Measurements from ENCODE around the gene CRABP1. TPM values are rescaled to one million over a fixed set of nuclear protein-coding genes. Genes with fewer than 3 reads are reported as not detected.

The CRABP1 gene
- total RNA-seq, 1 donor from 2014 or later, result not detected

GRCh38 chr15:78393137-78393536 lies 53.0 kb downstream of the CRABP1 start:
- no peak overlapping the region for H3K4me3 ChIP-seq (ENCODE audit: low read depth, low read length)
- no peak for TF ChIP-seq CTCF (conservative IDR thresholded peaks at IDR 0.05; ENCODE audit: low read depth, low read length)
- no peak for DNase-seq (ENCODE audit: low read depth)

GRCh38 chr15:78394026-78394425 lies 53.9 kb downstream of the CRABP1 start:
- no peak overlapping the region for H3K4me3 ChIP-seq (ENCODE audit: low read depth, low read length)
- DNase-seq (ENCODE audit: low read depth), result no peak
- no peak for TF ChIP-seq CTCF (conservative IDR thresholded peaks at IDR 0.05; ENCODE audit: low read depth, low read length)

GRCh38 chr15:78394981-78395616 lies 54.9 kb downstream of the CRABP1 start:
- no peak for DNase-seq (ENCODE audit: low read depth)
- no peak overlapping the region for H3K4me3 ChIP-seq (ENCODE audit: low read depth, low read length)
- no peak for TF ChIP-seq CTCF (conservative IDR thresholded peaks at IDR 0.05; ENCODE audit: low read depth, low read length)

GRCh38 chr15:78396186-78396814 lies 56.1 kb downstream of the CRABP1 start:
- TF ChIP-seq CTCF (conservative IDR thresholded peaks at IDR 0.05; ENCODE audit: low read depth, low read length), result no peak
- no peak overlapping the region for H3K4me3 ChIP-seq (ENCODE audit: low read depth, low read length)
- no peak for DNase-seq (ENCODE audit: low read depth)

- no peak overlapping the region for H3K4me3 ChIP-seq (ENCODE audit: low read depth, low read length)
- TF ChIP-seq CTCF (conservative IDR thresholded peaks at IDR 0.05; ENCODE audit: low read depth, low read length), result peak; percentile 47
- DNase-seq (ENCODE audit: low read depth), result no peak
These were observed 56.8 kb downstream of the CRABP1 start for GRCh38 chr15:78396976-78397375.

GRCh38 chr15:78397382-78397781 lies 57.2 kb downstream of the CRABP1 start:
- no peak for TF ChIP-seq CTCF (conservative IDR thresholded peaks at IDR 0.05; ENCODE audit: low read depth, low read length)
- H3K4me3 ChIP-seq (ENCODE audit: low read depth, low read length), result no peak overlapping the region
- DNase-seq (ENCODE audit: low read depth), result no peak

Other genes with a start within 250 kb of the CRABP1 start
- gene SH2D7, start 247.8 kb upstream of the CRABP1 start, total RNA-seq, result not detected in 2 replicates
- 10.1 and 17.9 TPM in 2 replicates for gene CIB2, start 208.9 kb upstream of the CRABP1 start, total RNA-seq
- 40.8 and 57.5 TPM in 2 replicates for gene IDH3A, start 191.0 kb upstream of the CRABP1 start, total RNA-seq
- 0.07 and 0.35 TPM in 2 replicates for gene ACSBG1, start 105.8 kb upstream of the CRABP1 start, total RNA-seq
- 10.2 and 11.1 TPM in 2 replicates for gene DNAJA4, start 75.8 kb upstream of the CRABP1 start, total RNA-seq
- 62.7 and 79.1 TPM in 2 replicates for gene SKIC8, start 40.7 kb upstream of the CRABP1 start, total RNA-seq
- gene IREB2, start 97.9 kb downstream of the CRABP1 start, total RNA-seq, result 13.0 and 25.0 TPM in 2 replicates
- gene HYKK, start 167.2 kb downstream of the CRABP1 start, total RNA-seq, result 1.7 and 7.4 TPM in 2 replicates
- gene PSMA4, start 200.1 kb downstream of the CRABP1 start, total RNA-seq, result 223 and 359 TPM in 2 replicates
- gene CHRNA5, start 225.2 kb downstream of the CRABP1 start, total RNA-seq, result 9.1 and 15.3 TPM in 2 replicates

All from epithelial cell of proximal tubule (primary cell).